GM12873 (cell line): ENCODE data around the gene NCOA1.

Experiments
- CTCF ChIP-seq: IDR thresholded peaks from 2 replicates; pipeline ENCODE4 v1.5.1; 2012; ENCODE audit warnings: low read depth, mild to moderate bottlenecking, moderate library complexity, low read length, control low read depth; ENCODE audit not compliant: insufficient read depth; ENCODE audit errors: missing control alignments

NCOA1 gene

GRCh38 chr2:24756789-24757188 lies 265.7 kb downstream of the NCOA1 start:
- TF ChIP-seq CTCF, result no peak

GRCh38 chr2:24761866-24762265 lies 270.8 kb downstream of the NCOA1 start:
- TF ChIP-seq CTCF, result no peak

GRCh38 chr2:24762518-24762917 lies 271.5 kb downstream of the NCOA1 start:
- TF ChIP-seq CTCF, result no peak

GRCh38 chr2:24763843-24764242 lies 272.8 kb downstream of the NCOA1 start:
- TF ChIP-seq CTCF, result no peak

- TF ChIP-seq CTCF, result no peak
Measured at GRCh38 chr2:24766609-24767008, 275.6 kb downstream of the NCOA1 start.

GRCh38 chr2:24768013-24768412 lies 277.0 kb downstream of the NCOA1 start:
- TF ChIP-seq CTCF, result no peak

GRCh38 chr2:24768601-24769000 lies 277.5 kb downstream of the NCOA1 start:
- TF ChIP-seq CTCF, result no peak
